HCT116 (cell line): ENCODE measurements around the gene NR2F1-AS1. TPM values are rescaled to one million over a fixed set of nuclear protein-coding genes. Genes with fewer than 3 reads are reported as not detected.
A peak's percentile ranks its signal among the peaks of the same experiment; 100 is the strongest.

Experiments
- ATAC-seq: fragments of 200-7000 bp; cut with Tn5 transposase; 2 replicates; pipeline ENCODE4 v1.9.1; 2020; ENCODE audit warnings: mild to moderate bottlenecking, moderate library complexity
- BruUV-seq: library from RNA; stranded (reverse); fragments of 400-500 nt; replicated peaks from 2 replicates; lab custom pipeline; 2021; lab: Mats Ljungman, UMichigan
- CTCF ChIA-PET: fragments of 300-600 bp; sonication (Branson Sonifier 250); formaldehyde crosslinking; loops from one replicate; lab custom pipeline; 2021; ENCODE audit warnings: antibody characterized with exemption; lab: Charles Lee
- POLR2A ChIA-PET: fragments of 300-600, 350-600 bp; sonication (Branson Sonifier 250); formaldehyde crosslinking; loops from one replicate; lab custom pipeline; 2021; ENCODE audit warnings: antibody characterized with exemption; lab: Charles Lee
- RAD21 ChIA-PET, 2 experiments: fragments of 300-600 bp; sonication (Branson Sonifier 250); formaldehyde crosslinking; loops; one replicate each; lab custom pipeline; 2023; ENCODE audit warnings: low total read pairs in 2 of 2; ENCODE audit not compliant: uncharacterized antibody in 2 of 2, unreplicated experiment in 2 of 2, low non-redundant PET in 1 of 2; lab: Charles Lee
- DNase-seq: peaks from one replicate; pipeline ENCODE4 v3.0.0-alpha.2; 2010; ENCODE audit warnings: low read depth, low spot score
- H2AFZ ChIP-seq: fragments of 200-600 bp; shearing (Covaris generic), sonication (generic); 2 replicates; pipeline ENCODE4 v1.6.1; 2017; ENCODE audit warnings: low read depth, mixed run types, mixed read lengths, antibody characterized with exemption, low read length; ENCODE audit not compliant: poor library complexity, severe bottlenecking
- H3K27ac ChIP-seq: 2 replicates; pipeline ENCODE4 v1.5.1; 2012; ENCODE audit warnings: low read depth, low read length
- H3K27me3 ChIP-seq: fragments of 200-600 bp; sonication (generic); 2 replicates; pipeline ENCODE4 v1.6.1; 2016; ENCODE audit warnings: mixed run types, low read length, mixed read lengths; ENCODE audit not compliant: insufficient read depth
- H3K36me3 ChIP-seq, 2 experiments: fragments of 200-500 bp in 1 of 2; fragments of 200-600 bp in 1 of 2; sonication (Bioruptor generic) in 1 of 2; sonication (generic) in 1 of 2; 2 replicates each; pipeline versions ENCODE4 v1.5.1 to v1.6.1; 2014 to 2016; ENCODE audit warnings: low read length in 2 of 2, inconsistent platforms in 1 of 2, mixed read lengths in 1 of 2, mixed run types in 1 of 2; ENCODE audit not compliant: insufficient read depth in 2 of 2, control insufficient read depth in 1 of 2
- H3K4me1 ChIP-seq, 2 experiments: fragments of 200-600 bp in 1 of 2; sonication (generic) in 1 of 2; 2 replicates each; pipeline versions ENCODE4 v1.5.1 to v1.6.1; 2012 to 2017; ENCODE audit warnings: low read length in 2 of 2, inconsistent platforms in 1 of 2, mild to moderate bottlenecking in 1 of 2, mixed read lengths in 1 of 2, mixed run types in 1 of 2, moderate library complexity in 1 of 2; ENCODE audit not compliant: insufficient read depth in 2 of 2, control insufficient read depth in 1 of 2
- H3K4me2 ChIP-seq: fragments of 200-600 bp; sonication (generic); 2 replicates; pipeline ENCODE4 v1.6.1; 2017; ENCODE audit warnings: mixed run types, low read length, mixed read lengths
- H3K4me3 ChIP-seq, 2 experiments: fragments of 200-600 bp in 1 of 2; sonication (generic) in 1 of 2; replicated peaks in 1 of 2; 2 replicates each; pipeline ENCODE4 v1.5.1; 2011 to 2016; ENCODE audit warnings: low read length in 2 of 2, control low read depth in 1 of 2, low read depth in 1 of 2, mild to moderate bottlenecking in 1 of 2, mixed read lengths in 1 of 2, mixed run types in 1 of 2
- H3K79me2 ChIP-seq: fragments of 200-600 bp; sonication (generic); 2 replicates; pipeline ENCODE4 v1.6.1; 2017; ENCODE audit warnings: mild to moderate bottlenecking, mixed run types, low read length, moderate library complexity, mixed read lengths; ENCODE audit not compliant: insufficient read depth
- H3K9ac ChIP-seq: fragments of 200-600 bp; sonication (generic); 2 replicates; pipeline ENCODE4 v1.6.1; 2016; ENCODE audit warnings: low read length, mixed read lengths
- H3K9me2 ChIP-seq: fragments of 200-600 bp; sonication (generic), shearing (Covaris generic); 2 replicates; pipeline ENCODE4 v1.6.1; 2017; ENCODE audit warnings: mixed run types, mild to moderate bottlenecking, moderate library complexity; ENCODE audit not compliant: insufficient read depth
- H3K9me3 ChIP-seq, 2 experiments: fragments of 200-500 bp in 1 of 2; fragments of 200-600 bp in 1 of 2; sonication (Bioruptor generic) in 1 of 2; sonication (generic) in 1 of 2; 2 replicates each; pipeline ENCODE4 v1.6.1; 2014 to 2017; ENCODE audit warnings: low read length in 2 of 2, mixed read lengths in 2 of 2, inconsistent platforms in 1 of 2, low read depth in 1 of 2, mild to moderate bottlenecking in 1 of 2, mixed run types in 1 of 2, moderate library complexity in 1 of 2; ENCODE audit not compliant: control insufficient read depth in 1 of 2, insufficient read depth in 1 of 2
- H4K20me1 ChIP-seq: fragments of 200-600 bp; sonication (generic), shearing (Covaris generic); 2 replicates; pipeline ENCODE4 v1.6.1; 2017; ENCODE audit warnings: mixed run types, mild to moderate bottlenecking, moderate library complexity; ENCODE audit not compliant: insufficient read depth
- ATF3 ChIP-seq: IDR thresholded peaks from 2 replicates; pipeline ENCODE4 v1.6.1; 2012
- CBX3 ChIP-seq: IDR thresholded peaks from 2 replicates; pipeline ENCODE4 v1.6.1; 2012; ENCODE audit warnings: low read depth
- CEBPB ChIP-seq: IDR thresholded peaks from 2 replicates; pipeline ENCODE4 v1.6.1; 2012; ENCODE audit warnings: low read depth
- EGR1 ChIP-seq: IDR thresholded peaks from 2 replicates; pipeline ENCODE4 v1.6.1; 2012; ENCODE audit warnings: low read depth
- EZH2 ChIP-seq: fragments of 200-600 bp; sonication (generic); IDR thresholded peaks from 2 replicates; pipeline ENCODE4 v1.6.1; 2017; ENCODE audit warnings: antibody characterized with exemption, mixed run types
- EZH2phosphoT487 ChIP-seq: fragments of 200-600 bp; IDR thresholded peaks from 2 replicates; pipeline ENCODE4 v1.6.1; 2018; ENCODE audit warnings: antibody characterized with exemption, borderline replicate concordance
- JUND ChIP-seq: IDR thresholded peaks from 2 replicates; pipeline ENCODE4 v1.6.1; 2012
- MAX ChIP-seq: IDR thresholded peaks from 2 replicates; pipeline ENCODE4 v1.6.1; 2012
- RAD21 ChIP-seq: IDR thresholded peaks from 2 replicates; pipeline ENCODE4 v1.6.1; 2012; ENCODE audit warnings: low read depth, mild to moderate bottlenecking
- REST ChIP-seq: IDR thresholded peaks from 2 replicates; pipeline ENCODE4 v1.6.1; 2012; ENCODE audit warnings: low read depth
- SRF ChIP-seq: IDR thresholded peaks from 2 replicates; pipeline ENCODE4 v1.6.1; 2012; ENCODE audit warnings: low read depth
- TCF7L2 ChIP-seq: IDR thresholded peaks from 2 replicates; pipeline ENCODE4 v1.7.0; 2011; ENCODE audit warnings: borderline replicate concordance, inconsistent platforms; ENCODE audit not compliant: insufficient read depth, insufficient read length; ENCODE audit errors: extremely low read depth
- ZBTB33 ChIP-seq: IDR thresholded peaks from 2 replicates; pipeline ENCODE4 v1.6.1; 2011; ENCODE audit warnings: mild to moderate bottlenecking, low read length, moderate library complexity; ENCODE audit not compliant: insufficient replicate concordance; ENCODE audit errors: extremely low read depth
- ZFX ChIP-seq: fragments of 450-650 bp; IDR thresholded peaks from 2 replicates; pipeline ENCODE4 v1.6.1; 2017
- ZNF274 ChIP-seq: fragments of 200-500 bp; sonication (Bioruptor generic); IDR thresholded peaks from 2 replicates; pipeline ENCODE4 v1.6.1; 2014; ENCODE audit warnings: mild to moderate bottlenecking, low read depth, low read length, inconsistent platforms
- intact Hi-C: fragments of 100-400 bp; cut with micrococcal nuclease; formaldehyde crosslinking; loops from 2 replicates; pipeline ENCODE4 v1.10.0; 2022
- total RNA-seq: library from RNA; stranded (reverse); gene quantifications from one replicate; pipeline ENCODE4 v1.2.1, GENCODE V29; 2021; ENCODE audit not compliant: unreplicated experiment

NR2F1-AS1 gene
- total RNA-seq, 1 experiment from 2014 or later: 20.1 TPM

- no TSS peak for BruUV-seq
- intact Hi-C loops: no loop called here
- no peaks in the 10 kb centered on the region for H3K9me3 ChIP-seq
- no peaks in the 10 kb centered on the region for H3K9me2 ChIP-seq
- no peak overlapping the region for H3K4me3 ChIP-seq
- H3K4me2 ChIP-seq: no peak overlapping the region
- H3K27ac ChIP-seq: no peak overlapping the region
- TF ChIP-seq ZNF274 (no peak), EZH2 (no peak), MAX (no peak), ZFX (no peak), TCF7L2 (no peak), EZH2phosphoT487 (no peak), ATF3 (no peak), ZBTB33 (no peak), JUND (no peak), RAD21 (no peak), EGR1 (no peak), CEBPB (no peak), SRF (no peak), CBX3 (no peak), REST (no peak)
- TF ChIP-seq, all 23 proteins: peak for 0
- POLR2A ChIA-PET: no interaction called here
- no peaks in the 10 kb centered on the region for H4K20me1 ChIP-seq
- peak overlapping the region; percentile 40 for H2AFZ ChIP-seq
- CTCF ChIA-PET: no interaction called here
- H3K27me3 ChIP-seq: no peaks in the 10 kb centered on the region
- DNase-seq: no peak
- no peaks in the 10 kb centered on the region for H3K79me2 ChIP-seq
- H3K4me1 ChIP-seq: no peaks in the 10 kb centered on the region
- H3K36me3 ChIP-seq: no peaks in the 10 kb centered on the region
- ATAC-seq: no peak
- RAD21 ChIA-PET: no interaction called here
- H3K9ac ChIP-seq: no peak overlapping the region
These were observed 195.4 kb downstream of the NR2F1-AS1 start for GRCh38 chr5:93385655-93386054.
